Smooth muscle cell (in vitro differentiated cells): ENCODE results near the gene MYMK. TPM values are rescaled to one million over a fixed set of nuclear protein-coding genes. Genes with fewer than 3 reads are reported as not detected.

Experiments used
- DNase-seq: peaks from one replicate; lab custom pipeline; 2025; ENCODE audit not compliant: unreplicated experiment; lab: John Stamatoyannopoulos, UW
- H2AFZ ChIP-seq: fragments of 200-600 bp; sonication (generic); 2 replicates; pipeline ENCODE4 v1.6.0; 2016; ENCODE audit warnings: antibody characterized with exemption, low read depth, mild to moderate bottlenecking
- H3F3A ChIP-seq: fragments of 200-600 bp; sonication (generic); 2 replicates; pipeline ENCODE4 v1.6.0; 2017; ENCODE audit warnings: antibody characterized with exemption, low read depth
- H3K27ac ChIP-seq: fragments of 200-600 bp; sonication (generic); 2 replicates; pipeline ENCODE4 v1.5.1; 2016; ENCODE audit warnings: low read depth, mild to moderate bottlenecking
- H3K27me3 ChIP-seq: fragments of 200-600 bp; sonication (generic); 2 replicates; pipeline ENCODE4 v1.6.1; 2016; ENCODE audit warnings: low read depth, mild to moderate bottlenecking
- H3K36me3 ChIP-seq: fragments of 200-600 bp; sonication (generic); 2 replicates; pipeline ENCODE4 v1.5.1; 2016; ENCODE audit warnings: low read depth
- H3K4me1 ChIP-seq: fragments of 200-600 bp; sonication (generic); 2 replicates; pipeline ENCODE4 v1.5.1; 2016; ENCODE audit warnings: low read depth
- H3K4me2 ChIP-seq: fragments of 200-600 bp; sonication (generic); 2 replicates; pipeline ENCODE4 v1.6.0; 2016; ENCODE audit warnings: mild to moderate bottlenecking
- H3K4me3 ChIP-seq: fragments of 200-600 bp; sonication (generic); 2 replicates; pipeline ENCODE4 v1.5.1; 2016; ENCODE audit warnings: mild to moderate bottlenecking
- H3K79me2 ChIP-seq: fragments of 200-600 bp; sonication (generic); 2 replicates; pipeline ENCODE4 v1.6.0; 2016; ENCODE audit warnings: low read depth, mild to moderate bottlenecking
- H3K9ac ChIP-seq: fragments of 200-600 bp; sonication (generic); 2 replicates; pipeline ENCODE4 v1.6.0; 2016; ENCODE audit warnings: low read depth
- H3K9me3 ChIP-seq: fragments of 200-600 bp; sonication (generic); replicated peaks from 2 replicates; pipeline ENCODE4 v1.5.1; 2016; ENCODE audit warnings: low read depth
- H4K20me1 ChIP-seq: fragments of 200-600 bp; sonication (generic); 2 replicates; pipeline ENCODE4 v1.6.0; 2016; ENCODE audit warnings: low read depth
- WGBS: methylation state at CpG from one replicate; pipeline ENCODE4 v1.1.7; 2016; ENCODE audit warnings: low lambda C conversion rate; 5-methylcytosine and 5-hydroxymethylcytosine counted together
- polyA plus RNA-seq: library from polyadenylated mRNA; unstranded; fragments of >200 nt; fragmentation: Nextera tagmentation; extraction: Ambion mirVana; gene quantifications from 2 replicates; pipeline ENCODE4 v1.2.1, GENCODE V29; 2016
- total RNA-seq: library from RNA; depleted of rRNA; stranded (reverse); fragments of >200 nt; gene quantifications from 2 replicates; pipeline ENCODE4 v1.2.3, GENCODE V29; 2014
- TF ChIP-seq, protein P1 (sequence below): fragments of 200-600 bp; sonication (generic); IDR thresholded peaks from 2 replicates; pipeline ENCODE4 v1.5.1; 2017; ENCODE audit warnings: borderline replicate concordance, mild to moderate bottlenecking, antibody characterized with exemption; ENCODE audit not compliant: insufficient read depth, poor library complexity, severe bottlenecking

Gene MYMK
- total and polyA plus RNA-seq, 2 experiments from 2014 or later = not detected

DNA sequence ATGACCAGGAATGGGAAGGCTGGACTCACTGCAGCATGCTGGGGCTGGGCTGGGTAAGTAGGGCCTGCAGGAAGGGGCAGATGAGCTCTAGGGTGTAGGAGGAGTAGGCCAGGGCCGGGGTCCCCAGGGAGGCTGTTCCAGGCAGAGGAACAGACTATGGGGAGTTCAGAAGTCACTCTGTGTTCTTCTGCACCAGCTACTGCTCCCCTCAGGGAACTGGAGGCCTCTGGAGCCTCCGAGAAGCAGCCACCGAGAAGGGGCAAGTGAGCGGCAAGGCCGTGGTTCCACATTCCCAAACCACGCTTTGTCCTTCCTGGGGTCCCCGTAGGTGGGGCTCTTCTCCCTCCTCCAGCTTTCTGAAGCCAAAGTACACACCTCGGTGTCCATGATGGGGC lies 37.4 kb downstream of the MYMK start:
- Histone ChIP-seq H3K9ac (no peak overlapping the region), H3K79me2 (no peaks in the 10 kb centered on the region), H3K9me3 (no peaks in the 10 kb centered on the region), H3K36me3 (no peaks in the 10 kb centered on the region), H4K20me1 (no peaks in the 10 kb centered on the region), H2AFZ (no peak overlapping the region), H3K4me3 (no peak overlapping the region), H3K4me2 (no peak overlapping the region), H3K27me3 (no peaks in the 10 kb centered on the region), H3K4me1 (no peaks in the 10 kb centered on the region), H3K27ac (no peak overlapping the region), H3F3A (no peaks in the 10 kb centered on the region)
- no peak for DNase-seq
- 95% methylated on average over 8 of the region's 8 CpGs for WGBS
- TF ChIP-seq, protein P1, sequence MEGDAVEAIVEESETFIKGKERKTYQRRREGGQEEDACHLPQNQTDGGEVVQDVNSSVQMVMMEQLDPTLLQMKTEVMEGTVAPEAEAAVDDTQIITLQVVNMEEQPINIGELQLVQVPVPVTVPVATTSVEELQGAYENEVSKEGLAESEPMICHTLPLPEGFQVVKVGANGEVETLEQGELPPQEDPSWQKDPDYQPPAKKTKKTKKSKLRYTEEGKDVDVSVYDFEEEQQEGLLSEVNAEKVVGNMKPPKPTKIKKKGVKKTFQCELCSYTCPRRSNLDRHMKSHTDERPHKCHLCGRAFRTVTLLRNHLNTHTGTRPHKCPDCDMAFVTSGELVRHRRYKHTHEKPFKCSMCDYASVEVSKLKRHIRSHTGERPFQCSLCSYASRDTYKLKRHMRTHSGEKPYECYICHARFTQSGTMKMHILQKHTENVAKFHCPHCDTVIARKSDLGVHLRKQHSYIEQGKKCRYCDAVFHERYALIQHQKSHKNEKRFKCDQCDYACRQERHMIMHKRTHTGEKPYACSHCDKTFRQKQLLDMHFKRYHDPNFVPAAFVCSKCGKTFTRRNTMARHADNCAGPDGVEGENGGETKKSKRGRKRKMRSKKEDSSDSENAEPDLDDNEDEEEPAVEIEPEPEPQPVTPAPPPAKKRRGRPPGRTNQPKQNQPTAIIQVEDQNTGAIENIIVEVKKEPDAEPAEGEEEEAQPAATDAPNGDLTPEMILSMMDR = no peak

DNA sequence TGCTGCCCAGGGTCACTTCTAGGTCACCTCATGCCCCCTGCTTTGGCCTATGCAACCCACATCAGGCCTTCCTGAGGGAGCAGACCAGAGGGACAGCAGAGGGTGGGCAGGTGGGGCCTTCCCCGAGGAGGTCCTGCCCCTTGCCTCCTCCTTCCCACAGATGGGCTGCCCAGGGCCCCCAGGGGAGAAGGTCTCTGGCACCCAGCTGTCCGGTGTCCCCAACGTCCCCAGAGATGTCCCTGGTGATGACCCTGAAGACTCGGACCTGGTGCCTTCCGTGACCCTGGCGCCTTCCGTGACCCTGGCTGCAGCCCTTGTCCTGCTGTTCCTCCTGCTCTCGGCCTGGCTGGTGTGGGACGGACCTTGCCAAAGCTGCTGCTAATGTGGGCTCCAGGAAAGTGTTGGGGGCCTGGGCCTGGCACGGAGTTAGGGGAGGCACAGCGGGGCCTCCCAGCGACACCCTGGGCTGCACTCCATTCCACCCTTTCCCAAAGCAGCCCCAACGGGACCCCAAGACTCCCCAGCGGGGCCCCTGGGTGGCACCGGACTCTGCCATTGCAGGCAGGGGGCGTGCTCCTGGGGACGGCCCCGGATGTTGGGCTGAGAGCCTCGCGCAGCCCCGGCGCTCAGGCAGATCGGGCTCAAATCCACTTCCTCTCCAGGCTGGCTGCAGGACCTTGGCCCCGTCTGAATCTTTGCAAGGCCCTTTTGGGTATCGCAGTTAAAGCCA lies 39.1 kb downstream of the MYMK start:
- no peaks in the 10 kb centered on the region for H3K4me1 ChIP-seq
- H3K9ac ChIP-seq = no peak overlapping the region
- no peak overlapping the region for H2AFZ ChIP-seq
- no peaks in the 10 kb centered on the region for H3K79me2 ChIP-seq
- H4K20me1 ChIP-seq = no peaks in the 10 kb centered on the region
- no peak for DNase-seq
- H3K27ac ChIP-seq = no peak overlapping the region
- no peak overlapping the region for H3K4me3 ChIP-seq
- TF ChIP-seq, protein P1 = no peak
- H3K9me3 ChIP-seq = no peaks in the 10 kb centered on the region
- H3F3A ChIP-seq = no peaks in the 10 kb centered on the region
- H3K36me3 ChIP-seq = no peaks in the 10 kb centered on the region
- no peaks in the 10 kb centered on the region for H3K27me3 ChIP-seq
- H3K4me2 ChIP-seq = no peak overlapping the region
- WGBS = 80% methylated on average over 25 of the region's 25 CpGs

DNA sequence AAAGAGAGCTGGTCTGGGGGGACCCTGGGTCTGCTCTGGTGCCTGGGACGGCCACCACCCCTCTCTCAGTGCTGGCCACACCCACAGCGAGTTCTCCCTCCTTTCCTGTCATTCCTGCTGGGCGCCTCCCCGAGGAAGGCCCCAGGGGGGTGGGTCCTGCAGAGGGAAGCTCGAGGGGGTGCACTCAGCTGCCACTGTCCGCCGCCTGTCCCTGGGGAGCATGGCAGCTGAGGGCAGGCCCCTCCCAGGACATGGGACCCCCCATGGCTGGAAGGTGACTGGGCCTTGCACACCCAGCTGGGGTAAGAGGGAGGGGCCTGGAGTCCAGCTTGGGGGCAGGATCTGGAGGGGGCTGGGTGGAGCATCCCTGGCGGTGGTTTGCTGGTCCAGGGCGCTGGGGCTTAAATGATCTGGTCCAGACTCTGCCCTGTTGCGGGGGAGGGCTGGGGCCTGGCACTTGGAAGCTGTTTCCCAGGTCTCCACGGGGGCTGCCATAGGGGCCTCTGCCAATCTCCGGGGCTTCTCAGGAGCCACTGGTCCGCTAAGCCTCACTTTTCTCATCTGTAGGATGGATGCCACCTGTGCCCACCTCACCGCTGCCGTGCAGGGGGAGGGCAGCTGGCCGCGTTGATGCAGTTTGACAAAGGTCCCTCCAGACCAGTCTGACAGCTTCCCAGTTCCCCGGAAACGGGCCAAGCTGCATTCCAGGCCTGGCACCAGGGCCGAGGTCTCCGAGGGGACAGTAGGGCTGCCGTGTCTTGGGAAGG lies 39.9 kb downstream of the MYMK start:
- no peaks in the 10 kb centered on the region for H3K79me2 ChIP-seq
- TF ChIP-seq, protein P1 = no peak
- H3K9me3 ChIP-seq = no peaks in the 10 kb centered on the region
- no peaks in the 10 kb centered on the region for H3F3A ChIP-seq
- H3K4me1 ChIP-seq = no peaks in the 10 kb centered on the region
- no peak overlapping the region for H3K9ac ChIP-seq
- no peaks in the 10 kb centered on the region for H3K27me3 ChIP-seq
- no peaks in the 10 kb centered on the region for H3K36me3 ChIP-seq
- DNase-seq = no peak
- H3K4me3 ChIP-seq = no peak overlapping the region
- WGBS = 64% methylated on average over 20 of the region's 22 CpGs
- no peak overlapping the region for H2AFZ ChIP-seq
- no peaks in the 10 kb centered on the region for H4K20me1 ChIP-seq
- H3K27ac ChIP-seq = no peak overlapping the region
- no peak overlapping the region for H3K4me2 ChIP-seq

DNA sequence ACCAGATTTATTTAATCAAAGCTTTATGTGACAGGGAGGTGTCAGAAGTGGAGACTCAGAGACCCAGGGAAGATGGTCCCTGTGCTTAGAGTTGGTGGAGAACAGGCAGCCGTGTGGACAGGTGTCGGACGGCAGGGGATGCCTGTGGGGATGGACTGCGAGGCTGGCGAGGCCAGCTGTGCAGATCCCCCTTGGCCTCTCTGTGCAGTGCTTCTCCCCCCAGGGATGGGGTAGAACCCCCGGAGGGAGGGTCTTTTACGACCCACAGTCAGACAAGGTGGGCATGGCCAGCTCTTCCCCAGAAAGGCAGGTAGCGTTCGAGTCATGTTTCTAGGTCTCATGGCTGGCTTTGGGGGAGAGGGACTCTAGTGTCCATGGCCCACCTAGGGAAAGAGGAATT lies 41.1 kb downstream of the MYMK start:
- H3K9me3 ChIP-seq = no peaks in the 10 kb centered on the region
- 92% methylated on average over 9 of the region's 9 CpGs for WGBS
- no peaks in the 10 kb centered on the region for H4K20me1 ChIP-seq
- no peak overlapping the region for H3K27ac ChIP-seq
- H3K4me3 ChIP-seq = no peak overlapping the region
- no peaks in the 10 kb centered on the region for H3F3A ChIP-seq
- TF ChIP-seq, protein P1 = no peak
- H3K79me2 ChIP-seq = peaks cover 2% of the 10 kb centered on the region
- H3K9ac ChIP-seq = no peak overlapping the region
- H3K4me1 ChIP-seq = peaks cover 2% of the 10 kb centered on the region
- H3K27me3 ChIP-seq = no peaks in the 10 kb centered on the region
- no peak overlapping the region for H2AFZ ChIP-seq
- no peak for DNase-seq
- no peak overlapping the region for H3K4me2 ChIP-seq
- H3K36me3 ChIP-seq = no peaks in the 10 kb centered on the region
